Transverse colon (tissue), 4 donors: ENCODE measurements around the gene PRPS1. TPM values are rescaled to one million over a fixed set of nuclear protein-coding genes. Genes with fewer than 3 reads are reported as not detected.
"Not testable (repeated sequence)": the region's sequence is repeated elsewhere in the genome, so short reads cannot be mapped to it uniquely, and the experiment has no call there.

Source experiments
- DNase-seq: peaks from one replicate; pipeline ENCODE4 v3.0.0-alpha.2; 2019
- H3K27ac ChIP-seq, 4 donors: fragments of 200-600 bp; sonication (generic); 2 replicates each; pipeline ENCODE4 v1.5.1; 2016 to 2018; ENCODE audit warnings: inconsistent platforms in 4 of 4
- H3K27me3 ChIP-seq: fragments of 200-600 bp; sonication (generic); 2 replicates; pipeline ENCODE4 v1.5.1; 2017; ENCODE audit warnings: inconsistent platforms
- H3K36me3 ChIP-seq, 4 donors: fragments of 200-600 bp; sonication (generic); 2 replicates each; pipeline ENCODE4 v1.5.1; 2017 to 2019; ENCODE audit warnings: inconsistent platforms in 4 of 4
- H3K4me1 ChIP-seq, 4 donors: fragments of 200-600 bp; sonication (generic); 2 replicates each; pipeline ENCODE4 v1.5.1; 2017 to 2020; ENCODE audit warnings: inconsistent platforms in 4 of 4
- H3K4me3 ChIP-seq, 4 donors: fragments of 200-600 bp; sonication (generic); 1 replicate in 1 of 4; 2 replicates in 3 of 4; pipeline versions ENCODE4 v1.5.1 to v1.6.1; 2017 to 2019; ENCODE audit warnings: inconsistent platforms in 4 of 4
- H3K9me3 ChIP-seq, 2 donors: fragments of 200-600 bp; sonication (generic); 2 replicates each; pipeline ENCODE4 v1.5.1; 2017 to 2019; ENCODE audit warnings: inconsistent platforms in 2 of 2
- CTCF ChIP-seq, 5 experiments: fragments of 200-600 bp in 3 of 5; fragments of 450-650 bp in 2 of 5; sonication (generic) in 3 of 5; IDR thresholded peaks; 1 replicate in 2 of 5; 2 replicates in 3 of 5; pipeline ENCODE4 v1.5.1; 2016 to 2017; ENCODE audit warnings: antibody characterized with exemption in 5 of 5, inconsistent platforms in 3 of 5, mild to moderate bottlenecking in 2 of 5, moderate library complexity in 1 of 5
- EP300 ChIP-seq: sonication (generic); formaldehyde crosslinking; IDR thresholded peaks from one replicate; pipeline ENCODE4 v1.6.1; 2017; ENCODE audit warnings: antibody characterized with exemption, low read depth
- POLR2A ChIP-seq: fragments of 450-650 bp; IDR thresholded peaks from one replicate; pipeline ENCODE4 v1.6.1; 2016; ENCODE audit warnings: antibody characterized with exemption, mild to moderate bottlenecking, moderate library complexity
- POLR2AphosphoS5 ChIP-seq, 3 donors: sonication (generic); formaldehyde crosslinking; IDR thresholded peaks; one replicate each; pipeline ENCODE4 v1.6.1; 2016; ENCODE audit warnings: antibody characterized with exemption in 3 of 3
- WGBS, 2 donors: methylation state at CpG; one replicate each; pipeline ENCODE4 v1.1.5; 2018; ENCODE audit warnings: low coverage in 1 of 2; 5-methylcytosine and 5-hydroxymethylcytosine counted together
- in situ Hi-C, 4 donors: fragments of 200-750 bp; cut with MboI; loops; one replicate each; pipeline versions ENCODE4 v1.15.0 to v1.15.1; 2017; ENCODE audit warnings: low sequenced_read_pairs in 3 of 4, low pct_ligation_motif_present in 1 of 4, low pct_unique_long_range_greater_than_20kb in 1 of 4
- intact Hi-C: fragments of 100-400 bp; cut with DNase I; formaldehyde crosslinking; loops from one replicate; pipeline ENCODE4 v1.15.1; 2023; ENCODE audit warnings: low total_unique reads
- total RNA-seq, 4 donors: library from RNA; depleted of rRNA; stranded (reverse); fragments of >200 nt; gene quantifications; one replicate each; pipeline ENCODE4 v1.1.0, GENCODE V29; 2016

PRPS1 gene
- total RNA-seq, 4 donors from 2014 or later, result 1.5 to 16.5 (median 12.4) TPM

GRCh38 chrX:107601326-107601725 is 27.0 kb upstream of the PRPS1 start:
- intact Hi-C loops, result no loop called here
- no peak for TF ChIP-seq CTCF (IDR thresholded peaks at IDR 0.05)
- no peak for TF ChIP-seq EP300
- TF ChIP-seq POLR2A, result no peak
- no peak for TF ChIP-seq POLR2AphosphoS5 (IDR thresholded peaks at IDR 0.05)

GRCh38 chrX:107601759-107602158 is 26.6 kb upstream of the PRPS1 start:
- in situ Hi-C loops (no loop called here), intact Hi-C loops (no loop called here)
- H3K27me3 ChIP-seq, result no peaks in the 10 kb centered on the region
- no peak overlapping the region for H3K4me3 ChIP-seq
- no peaks in the 10 kb centered on the region for H3K4me1 ChIP-seq
- 88% methylated on average over 10 of the region's 16 CpGs; no CpG with 5 or more reads in 1 of the 2 donors for WGBS, 2 donors
- H3K36me3 ChIP-seq, result no peaks in the 10 kb centered on the region
- DNase-seq, result no peak
- TF ChIP-seq EP300 (no peak), POLR2AphosphoS5 (IDR thresholded peaks at IDR 0.05) (no peak)
- H3K9me3 ChIP-seq, result no peaks in the 10 kb centered on the region
- H3K27ac ChIP-seq, result no peak overlapping the region

More at GRCh38 chrX:107601326-107601725, 27.0 kb upstream of the PRPS1 start:
- DNase-seq, result no peak
- H3K27ac ChIP-seq, result no peak overlapping the region
- H3K4me1 ChIP-seq, result no peaks in the 10 kb centered on the region
- in situ Hi-C loops, result no loop called here
- no peaks in the 10 kb centered on the region for H3K9me3 ChIP-seq
- H3K36me3 ChIP-seq, result no peaks in the 10 kb centered on the region
- no peaks in the 10 kb centered on the region for H3K27me3 ChIP-seq
- no peak overlapping the region for H3K4me3 ChIP-seq
- 65% methylated on average over 11 of the region's 11 CpGs; no CpG with 5 or more reads in 1 of the 2 donors for WGBS, 2 donors

GRCh38 chrX:107602694-107603239 is 25.5 kb upstream of the PRPS1 start:
- Histone ChIP-seq H3K9me3 (no peaks in the 10 kb centered on the region), H3K27me3 (no peaks in the 10 kb centered on the region), H3K4me1 (no peaks in the 10 kb centered on the region), H3K27ac (no peak overlapping the region), H3K36me3 (no peaks in the 10 kb centered on the region), H3K4me3 (no peak overlapping the region)
- in situ Hi-C loops, result no loop called here
- intact Hi-C loops, result no loop called here
- no peak for DNase-seq
- TF ChIP-seq EP300, result no peak
- TF ChIP-seq POLR2A, result no peak
- no peak for TF ChIP-seq POLR2AphosphoS5 (IDR thresholded peaks at IDR 0.05)
- TF ChIP-seq CTCF (IDR thresholded peaks at IDR 0.05), result no peak
- WGBS, 2 donors, result 87% methylated on average over 21 of the region's 21 CpGs; no CpG with 5 or more reads in 1 of the 2 donors

GRCh38 chrX:107603429-107604159 is 24.7 kb upstream of the PRPS1 start:
- no peak for TF ChIP-seq POLR2AphosphoS5 (IDR thresholded peaks at IDR 0.05)
- TF ChIP-seq EP300, result no peak
- TF ChIP-seq POLR2A, result no peak
- no peak for TF ChIP-seq CTCF (IDR thresholded peaks at IDR 0.05)
- DNase-seq, result no peak
- WGBS, 2 donors, result 73% methylated on average over 13 of the region's 13 CpGs; no CpG with 5 or more reads in 1 of the 2 donors
- no peak overlapping the region for H3K27ac ChIP-seq
- no peaks in the 10 kb centered on the region for H3K36me3 ChIP-seq
- no peaks in the 10 kb centered on the region for H3K27me3 ChIP-seq
- intact Hi-C loops, result no loop called here
- no peak overlapping the region for H3K4me3 ChIP-seq
- no peaks in the 10 kb centered on the region for H3K4me1 ChIP-seq
- no peaks in the 10 kb centered on the region for H3K9me3 ChIP-seq
- in situ Hi-C loops, result no loop called here

- 60 to 63% methylated on average over 1 to 5 of the region's 5 CpGs for WGBS, 2 donors
- intact Hi-C loops, result not testable (repeated sequence)
These were observed 19.2 kb upstream of the PRPS1 start for GRCh38 chrX:107609061-107609460.

More at GRCh38 chrX:107609061-107609460, 19.2 kb upstream of the PRPS1 start:
- H3K4me1 ChIP-seq, H3K4me3 ChIP-seq, H3K9me3 ChIP-seq, in situ Hi-C loops, DNase-seq, H3K36me3 ChIP-seq, H3K27me3 ChIP-seq, H3K27ac ChIP-seq: not testable (repeated sequence)
